ENCODE results near the gene ZFAND5. TPM values are rescaled to one million over a fixed set of nuclear protein-coding genes. Genes with fewer than 3 reads are reported as not detected.

Gene ZFAND5
- total RNA-seq, 6 experiments from 2014 or later, result 88.4 to 119 (median 100) TPM

DNA sequence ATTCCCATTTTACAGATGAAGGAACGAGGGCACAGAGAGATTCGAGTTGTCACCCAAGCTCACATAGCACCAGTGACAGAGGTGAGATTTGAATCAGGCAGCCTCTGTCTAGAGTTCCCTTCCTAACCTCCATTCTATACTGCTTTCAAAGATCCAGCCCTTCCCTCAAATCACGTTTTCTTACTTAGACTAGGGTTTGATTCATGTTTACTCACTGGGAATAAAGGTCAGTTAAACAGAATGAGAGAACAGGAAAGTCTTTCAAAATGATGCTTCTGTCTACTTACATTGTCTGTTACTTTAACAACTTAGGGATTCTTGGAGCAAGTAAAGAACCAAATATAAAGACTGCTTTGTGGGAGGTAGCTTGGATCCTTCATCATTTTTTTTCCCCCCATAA lies 40.0 kb downstream of the ZFAND5 start:
- no peak overlapping the region for H3K4me3 ChIP-seq
- intact Hi-C loops (cut with DNase I), result no loop called here
- no peaks in the 10 kb centered on the region for H3K27me3 ChIP-seq
- no peak for DNase-seq
- peak in 2 of 4 donors; percentile 9 to 30 for ATAC-seq
- H3K27ac ChIP-seq, result no peak overlapping the region
- no peaks in the 10 kb centered on the region for H3K9me3 ChIP-seq
- H3K36me3 ChIP-seq, result no peaks in the 10 kb centered on the region
- TF ChIP-seq, protein P1, sequence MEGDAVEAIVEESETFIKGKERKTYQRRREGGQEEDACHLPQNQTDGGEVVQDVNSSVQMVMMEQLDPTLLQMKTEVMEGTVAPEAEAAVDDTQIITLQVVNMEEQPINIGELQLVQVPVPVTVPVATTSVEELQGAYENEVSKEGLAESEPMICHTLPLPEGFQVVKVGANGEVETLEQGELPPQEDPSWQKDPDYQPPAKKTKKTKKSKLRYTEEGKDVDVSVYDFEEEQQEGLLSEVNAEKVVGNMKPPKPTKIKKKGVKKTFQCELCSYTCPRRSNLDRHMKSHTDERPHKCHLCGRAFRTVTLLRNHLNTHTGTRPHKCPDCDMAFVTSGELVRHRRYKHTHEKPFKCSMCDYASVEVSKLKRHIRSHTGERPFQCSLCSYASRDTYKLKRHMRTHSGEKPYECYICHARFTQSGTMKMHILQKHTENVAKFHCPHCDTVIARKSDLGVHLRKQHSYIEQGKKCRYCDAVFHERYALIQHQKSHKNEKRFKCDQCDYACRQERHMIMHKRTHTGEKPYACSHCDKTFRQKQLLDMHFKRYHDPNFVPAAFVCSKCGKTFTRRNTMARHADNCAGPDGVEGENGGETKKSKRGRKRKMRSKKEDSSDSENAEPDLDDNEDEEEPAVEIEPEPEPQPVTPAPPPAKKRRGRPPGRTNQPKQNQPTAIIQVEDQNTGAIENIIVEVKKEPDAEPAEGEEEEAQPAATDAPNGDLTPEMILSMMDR (IDR thresholded peaks at IDR 0.05), result no peak
- no peak for TF ChIP-seq POLR2A (IDR thresholded peaks at IDR 0.05)
- WGBS (ENCODE audit: insufficient coverage, low coverage, low lambda C conversion rate, missing lambda C conversion rate), result 65% methylated on average over 3 of the region's 3 CpGs
- no peaks in the 10 kb centered on the region for H3K4me1 ChIP-seq

DNA sequence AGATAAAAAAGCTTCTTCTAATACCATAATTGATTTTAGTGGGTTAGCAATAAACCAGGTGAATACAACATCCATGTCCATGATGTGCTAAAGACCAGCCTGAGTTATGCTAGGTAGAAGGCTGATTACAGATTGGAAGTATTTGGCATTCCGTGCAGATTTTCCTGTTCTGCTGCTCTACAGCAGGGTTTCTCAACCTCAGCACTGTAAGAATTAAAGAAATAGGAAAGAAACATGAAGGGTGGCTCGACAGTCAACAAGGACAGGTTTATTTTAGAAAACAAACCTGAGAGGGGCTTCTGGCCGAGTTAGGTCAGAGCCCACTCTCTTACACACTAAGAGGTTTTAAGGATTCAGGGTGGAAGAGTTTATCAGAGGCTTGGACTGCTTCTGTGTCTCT lies 42.3 kb downstream of the ZFAND5 start:
- intact Hi-C loops (cut with DNase I), result no loop called here
- no peak overlapping the region for H3K27ac ChIP-seq
- TF ChIP-seq, protein P1 (IDR thresholded peaks at IDR 0.05), result no peak
- TF ChIP-seq POLR2A (IDR thresholded peaks at IDR 0.05), result no peak

DNA sequence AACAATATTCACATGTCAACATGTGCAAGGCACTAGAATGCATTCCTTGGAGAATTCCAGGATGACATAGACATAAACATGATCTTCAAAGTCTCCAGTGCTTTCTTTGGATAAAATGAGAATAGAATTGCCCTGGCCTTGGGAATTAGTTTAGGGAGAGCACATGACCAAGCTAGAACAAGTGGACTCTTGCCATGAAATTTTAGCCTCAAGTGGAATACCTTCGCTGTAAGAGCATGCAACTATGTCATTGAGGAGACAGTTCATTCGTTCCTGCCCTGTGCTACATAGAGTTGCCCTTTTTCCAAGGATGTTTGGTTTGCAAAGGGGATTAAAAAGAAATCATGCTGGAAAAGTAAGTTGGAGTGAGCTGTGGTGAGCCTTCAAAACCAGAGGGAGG lies 42.7 kb downstream of the ZFAND5 start:
- 83% methylated on average over 2 of the region's 2 CpGs for WGBS (ENCODE audit: insufficient coverage, low coverage, low lambda C conversion rate, missing lambda C conversion rate)
- H3K4me3 ChIP-seq, result no peak overlapping the region
- H3K27me3 ChIP-seq, result no peaks in the 10 kb centered on the region
- no peaks in the 10 kb centered on the region for H3K36me3 ChIP-seq
- TF ChIP-seq POLR2A (IDR thresholded peaks at IDR 0.05), result no peak
- TF ChIP-seq, protein P1 (IDR thresholded peaks at IDR 0.05), result no peak
- intact Hi-C loops (cut with DNase I), result no loop called here
- no peak for ATAC-seq
- no peaks in the 10 kb centered on the region for H3K4me1 ChIP-seq
- DNase-seq, result no peak
- no peak overlapping the region for H3K27ac ChIP-seq
- no peaks in the 10 kb centered on the region for H3K9me3 ChIP-seq

More for the DNA sequence above, 42.3 kb downstream of the ZFAND5 start:
- Histone ChIP-seq H3K9me3 (no peaks in the 10 kb centered on the region), H3K36me3 (no peaks in the 10 kb centered on the region), H3K4me1 (no peaks in the 10 kb centered on the region), H3K4me3 (no peak overlapping the region), H3K27me3 (no peaks in the 10 kb centered on the region)
- DNase-seq (no peak), ATAC-seq (no peak)
- WGBS (ENCODE audit: insufficient coverage, low coverage, low lambda C conversion rate, missing lambda C conversion rate), result 85% methylated on average over 2 of the region's 3 CpGs

DNA sequence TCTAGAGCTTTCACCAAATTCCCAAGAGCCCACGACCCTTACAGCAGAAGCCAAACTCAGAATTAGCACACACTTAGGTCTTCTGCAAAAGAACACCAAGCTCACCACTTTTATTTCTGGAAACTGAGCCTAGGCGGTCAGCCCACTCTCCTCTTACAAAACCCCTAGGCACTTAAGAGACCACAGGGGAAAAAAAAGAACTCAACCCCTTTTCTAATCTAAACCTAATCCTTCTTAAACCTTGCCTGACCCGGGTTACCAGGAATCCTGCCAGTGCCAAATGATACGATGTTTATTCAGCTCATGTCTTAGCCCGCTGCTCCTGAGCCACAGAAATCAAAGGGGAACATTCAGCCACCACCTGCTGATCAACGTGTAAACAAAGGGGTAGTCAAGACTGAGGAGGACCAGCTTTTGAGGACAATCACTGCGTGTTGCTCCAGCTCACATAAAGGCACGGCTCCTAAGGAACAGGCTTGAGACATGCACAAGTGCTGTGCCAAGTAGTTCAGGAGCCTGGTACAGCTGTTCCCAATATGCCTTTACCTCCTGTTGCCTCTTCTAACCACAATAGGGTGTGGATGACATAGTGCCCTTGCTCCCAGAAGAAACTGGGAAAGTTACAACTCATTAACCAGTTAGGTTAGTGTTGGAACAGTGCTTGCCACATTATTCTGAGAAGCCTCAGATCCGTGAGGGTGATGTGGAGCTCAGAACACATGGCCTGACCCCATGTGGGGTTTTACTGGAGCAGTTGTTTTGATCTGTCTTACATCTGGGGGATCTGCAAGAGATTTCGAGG lies 49.3 kb downstream of the ZFAND5 start:
- WGBS (ENCODE audit: insufficient coverage, low coverage, low lambda C conversion rate, missing lambda C conversion rate), result 23% methylated on average over 10 of the region's 10 CpGs
- no peak for TF ChIP-seq POLR2A (IDR thresholded peaks at IDR 0.05)
- TF ChIP-seq, protein P1 (IDR thresholded peaks at IDR 0.05), result no peak

More for the DNA sequence above, 49.3 kb downstream of the ZFAND5 start:
- no peaks in the 10 kb centered on the region for H3K9me3 ChIP-seq
- intact Hi-C loops (cut with DNase I), result no loop called here
- H3K4me3 ChIP-seq, result no peak overlapping the region
- no peak overlapping the region for H3K27ac ChIP-seq
- no peaks in the 10 kb centered on the region for H3K36me3 ChIP-seq
- ATAC-seq, result peak; percentile 50 to 71 (median 58)
- no peaks in the 10 kb centered on the region for H3K27me3 ChIP-seq
- H3K4me1 ChIP-seq, result peaks cover 0 to 10% (median 4%) of the 10 kb centered on the region in 4 donors
- DNase-seq, result no peak

Data from right lobe of liver (tissue), 6 donors.